BLaER1 (cell line): Measurements from ENCODE around the gene GNB1L.
A peak's percentile ranks its signal among the peaks of the same experiment; 100 is the strongest.

Experiments
- H3K27ac ChIP-seq: shearing (Covaris generic); formaldehyde crosslinking; 2 replicates; pipeline ENCODE4 v1.8.1; 2022
- H3K27me3 ChIP-seq: shearing (Covaris generic); formaldehyde crosslinking; 2 replicates; pipeline ENCODE4 v1.8.1; 2022
- H3K36me3 ChIP-seq: shearing (Covaris generic); formaldehyde crosslinking; 2 replicates; pipeline ENCODE4 v1.8.1; 2022
- H3K4me1 ChIP-seq: shearing (Covaris generic); formaldehyde crosslinking; 2 replicates; pipeline ENCODE4 v1.8.1; 2022
- H3K4me2 ChIP-seq: shearing (Covaris generic); formaldehyde crosslinking; 2 replicates; pipeline ENCODE4 v1.8.1; 2022
- H3K4me3 ChIP-seq: shearing (Covaris generic); formaldehyde crosslinking; 2 replicates; pipeline ENCODE4 v1.8.1; 2022
- H3K9ac ChIP-seq: shearing (Covaris generic); formaldehyde crosslinking; 2 replicates; pipeline ENCODE4 v1.8.1; 2022
- H3K9me3 ChIP-seq: shearing (Covaris generic); formaldehyde crosslinking; 2 replicates; pipeline ENCODE4 v1.8.1; 2022
- H4K20me1 ChIP-seq: shearing (Covaris generic); formaldehyde crosslinking; 2 replicates; pipeline ENCODE4 v1.8.1; 2022
- Cebpa-rat ChIP-seq: shearing (Covaris generic); IDR thresholded peaks from 2 replicates; pipeline ENCODE4 v1.8.1; 2022

The GNB1L gene

GRCh38 chr22:19821523-19822300, 33.0 kb downstream of the GNB1L start:
- Histone ChIP-seq H3K4me1 (peaks cover 94% of the 10 kb centered on the region), H3K36me3 (peaks cover 13% of the 10 kb centered on the region; the same call in 1 of the 2 replicates), H3K9ac (peak overlapping the region; percentile 44), H3K9me3 (0 out of 2 replicates have a peak, but pooled peaks cover 8% of the 10 kb centered on the region), H3K4me2 (peak overlapping the region; percentile 87), H3K27me3 (no peaks in the 10 kb centered on the region), H3K4me3 (no peak overlapping the region), H4K20me1 (peaks cover 83% of the 10 kb centered on the region), H3K27ac (peak overlapping the region; percentile 71)
- no peak for TF ChIP-seq Cebpa-rat

GRCh38 chr22:19820880-19821522, 33.7 kb downstream of the GNB1L start:
- Histone ChIP-seq H3K9me3 (0 out of 2 replicates have a peak, but pooled peaks cover 2% of the 10 kb centered on the region), H3K9ac (no peak overlapping the region), H3K4me1 (peaks cover 99% of the 10 kb centered on the region), H3K27me3 (no peaks in the 10 kb centered on the region), H3K4me2 (peak overlapping the region; percentile 87), H3K36me3 (peaks cover 6% of the 10 kb centered on the region; the same call in 1 of the 2 replicates), H3K27ac (peak overlapping the region; percentile 71), H4K20me1 (peaks cover 87% of the 10 kb centered on the region), H3K4me3 (no peak overlapping the region)
- no peak for TF ChIP-seq Cebpa-rat

- Histone ChIP-seq H4K20me1 (peaks cover 87% of the 10 kb centered on the region), H3K27ac (peak overlapping the region; percentile 71; the same call in 1 of the 2 replicates), H3K4me1 (peaks cover 94% of the 10 kb centered on the region), H3K9me3 (no peaks in the 10 kb centered on the region), H3K27me3 (no peaks in the 10 kb centered on the region), H3K9ac (no peak overlapping the region), H3K4me2 (peak overlapping the region; percentile 87), H3K4me3 (no peak overlapping the region), H3K36me3 (peaks cover 5% of the 10 kb centered on the region; the same call in 1 of the 2 replicates)
- no peak for TF ChIP-seq Cebpa-rat
Measured at GRCh38 chr22:19819911-19820879, 34.5 kb downstream of the GNB1L start.

GRCh38 chr22:19819208-19819910, 35.3 kb downstream of the GNB1L start:
- H3K27ac ChIP-seq: no peak overlapping the region
- H3K9me3 ChIP-seq: no peaks in the 10 kb centered on the region
- H3K27me3 ChIP-seq: no peaks in the 10 kb centered on the region
- H4K20me1 ChIP-seq: peaks cover 79% of the 10 kb centered on the region
- no peak overlapping the region for H3K4me3 ChIP-seq
- H3K36me3 ChIP-seq: peaks cover 5% of the 10 kb centered on the region; the same call in 1 of the 2 replicates
- H3K4me1 ChIP-seq: peaks cover 85% of the 10 kb centered on the region
- H3K4me2 ChIP-seq: peak overlapping the region; percentile 69
- no peak overlapping the region for H3K9ac ChIP-seq
- no peak for TF ChIP-seq Cebpa-rat

- H3K4me1 ChIP-seq: peaks cover 77% of the 10 kb centered on the region
- no peak overlapping the region for H3K9ac ChIP-seq
- no peak for TF ChIP-seq Cebpa-rat
- H3K27me3 ChIP-seq: no peaks in the 10 kb centered on the region
- peak overlapping the region; percentile 69 for H3K4me2 ChIP-seq
- H3K27ac ChIP-seq: no peak overlapping the region
- H3K4me3 ChIP-seq: no peak overlapping the region
- peaks cover 5% of the 10 kb centered on the region; the same call in 1 of the 2 replicates for H3K36me3 ChIP-seq
- no peaks in the 10 kb centered on the region for H3K9me3 ChIP-seq
- H4K20me1 ChIP-seq: peaks cover 71% of the 10 kb centered on the region
Measured at GRCh38 chr22:19818324-19819207, 36.1 kb downstream of the GNB1L start.

GRCh38 chr22:19816372-19817119, 38.1 kb downstream of the GNB1L start:
- peaks cover 68% of the 10 kb centered on the region for H3K4me1 ChIP-seq
- no peak for TF ChIP-seq Cebpa-rat

GRCh38 chr22:19815823-19816290, 38.8 kb downstream of the GNB1L start:
- Histone ChIP-seq H3K4me3 (no peak overlapping the region), H3K4me2 (no peak overlapping the region), H3K9ac (no peak overlapping the region), H4K20me1 (peaks cover 44% of the 10 kb centered on the region), H3K9me3 (no peaks in the 10 kb centered on the region), H3K27ac (no peak overlapping the region), H3K27me3 (no peaks in the 10 kb centered on the region), H3K36me3 (peaks cover 16% of the 10 kb centered on the region; the same call in 1 of the 2 replicates), H3K4me1 (peaks cover 67% of the 10 kb centered on the region)
- TF ChIP-seq Cebpa-rat: no peak

More at GRCh38 chr22:19816372-19817119, 38.1 kb downstream of the GNB1L start:
- Histone ChIP-seq H3K36me3 (peaks cover 16% of the 10 kb centered on the region; the same call in 1 of the 2 replicates), H3K4me2 (peak overlapping the region; percentile 69; the same call in 1 of the 2 replicates), H3K9ac (no peak overlapping the region), H4K20me1 (peaks cover 50% of the 10 kb centered on the region), H3K27ac (no peak overlapping the region), H3K4me3 (no peak overlapping the region), H3K9me3 (no peaks in the 10 kb centered on the region), H3K27me3 (no peaks in the 10 kb centered on the region)
